Measurements from ENCODE around the gene NAGK.

DNA sequence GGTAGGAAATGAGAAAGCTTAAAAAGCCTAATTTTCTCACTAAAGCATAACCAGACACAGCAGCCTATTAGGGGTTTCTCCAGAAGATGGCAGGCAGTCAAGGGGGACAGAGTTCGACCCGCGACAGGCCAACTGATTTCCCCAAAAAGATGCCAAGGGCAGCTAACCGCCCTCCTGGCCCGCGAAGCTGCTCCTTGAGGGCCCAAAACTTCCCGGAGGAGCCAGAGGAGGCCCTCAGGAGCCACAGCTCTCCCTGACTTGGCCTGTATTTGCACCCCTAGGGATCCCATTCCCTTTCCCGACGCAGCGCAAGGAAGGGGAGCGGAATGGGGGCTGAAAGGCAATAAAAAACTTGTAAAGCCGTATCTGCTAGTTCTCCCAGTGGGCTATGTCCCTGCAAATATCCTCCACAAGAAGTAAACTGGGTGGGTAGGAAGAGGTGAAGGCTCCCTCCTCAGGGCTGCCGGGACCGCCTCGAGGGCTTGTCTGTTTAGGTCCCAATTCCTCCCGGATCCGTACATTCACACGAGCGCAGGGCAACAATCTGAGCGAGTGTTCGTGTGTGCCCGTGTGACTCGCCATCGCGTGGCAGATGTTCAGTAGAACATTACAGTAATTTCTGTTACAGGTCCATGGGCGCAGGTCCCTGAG is 756 bp upstream of the NAGK start:
- no peak for TF ChIP-seq POLR2A (IDR thresholded peaks at IDR 0.05; ENCODE audit: low read depth, low read length)
- TF ChIP-seq POLR2AphosphoS5 (IDR thresholded peaks at IDR 0.05; ENCODE audit: low read depth, low read length): no peak
- no peak for TF ChIP-seq TAF1 (IDR thresholded peaks at IDR 0.05; ENCODE audit: low read depth, low read length)
- no peak for TF ChIP-seq POU2F2 (IDR thresholded peaks at IDR 0.05; ENCODE audit: low read depth, low read length)
- TF ChIP-seq PAX5 (IDR thresholded peaks at IDR 0.05; ENCODE audit: insufficient read depth, low read length, severe bottlenecking): no peak

Measured in GM12891 (cell line).